ENCODE data around the gene COG7. TPM values are rescaled to one million over a fixed set of nuclear protein-coding genes. Genes with fewer than 3 reads are reported as not detected.

COG7 gene
- total RNA-seq, 1 experiment from 2014 or later = 22.1 TPM

- no peaks in the 10 kb centered on the region for H3K27me3 ChIP-seq (ENCODE audit: insufficient read depth, low read length)
- ATAC-seq (no peak), DNase-seq (ENCODE audit: low read depth, low spot score) (no peak)
- H3K4me2 ChIP-seq (ENCODE audit: low read length) = no peak overlapping the region
- H4K20me1 ChIP-seq (ENCODE audit: insufficient read depth) = no peaks in the 10 kb centered on the region
- H3K36me3 ChIP-seq (ENCODE audit: control insufficient read depth in 1 of 2, insufficient read depth in 2 of 2, low read length in 2 of 2) = peaks cover 43 to 65% of the 10 kb centered on the region in 2 experiments
- no peak overlapping the region for H3K27ac ChIP-seq (ENCODE audit: low read depth, low read length)
- POLR2A ChIA-PET = no interaction called here
- no peak overlapping the region for H2AFZ ChIP-seq (ENCODE audit: low read depth, low read length, poor library complexity, severe bottlenecking)
- no peak overlapping the region for H3K4me3 ChIP-seq (replicated peaks in 1 of 2; ENCODE audit: low read depth in 1 of 2, low read length in 2 of 2)
- H3K9ac ChIP-seq (ENCODE audit: low read length) = no peak overlapping the region
- no peak for TF ChIP-seq ZBTB33 (IDR thresholded peaks at IDR 0.05; ENCODE audit: extremely low read depth, insufficient replicate concordance, low read length)
- TF ChIP-seq SP1 (IDR thresholded peaks at IDR 0.05; ENCODE audit: low read depth) = no peak
- TF ChIP-seq FOSL1 (IDR thresholded peaks at IDR 0.05; ENCODE audit: low read depth) = no peak
- TF ChIP-seq TCF7L2 (IDR thresholded peaks at IDR 0.05; ENCODE audit: borderline replicate concordance, extremely low read depth, insufficient read depth, insufficient read length) = no peak
- TF ChIP-seq EGR1 (IDR thresholded peaks at IDR 0.05; ENCODE audit: low read depth) = no peak
- TF ChIP-seq POLR2AphosphoS5 (IDR thresholded peaks at IDR 0.05; ENCODE audit: low read depth, low read length) = no peak
- TF ChIP-seq ATF3 (IDR thresholded peaks at IDR 0.05) = no peak
- intact Hi-C loops (cut with micrococcal nuclease) = loop anchor here (10.0 kb wide), 1 partner anchor 59 kb away; no protein-coding TSS in a partner anchor
- RAD21 ChIA-PET (ENCODE audit: low non-redundant PET in 1 of 2, low total read pairs in 2 of 2, uncharacterized antibody in 2 of 2, unreplicated experiment in 2 of 2) = no interaction called here
- H3K4me1 ChIP-seq (ENCODE audit: control insufficient read depth in 1 of 2, insufficient read depth in 2 of 2, low read length in 2 of 2) = peaks cover 0 to 3% of the 10 kb centered on the region in 2 experiments; a peak in 1 of 4 replicates
- no peaks in the 10 kb centered on the region for H3K9me2 ChIP-seq (ENCODE audit: insufficient read depth)
- H3K9me3 ChIP-seq (ENCODE audit: control insufficient read depth in 1 of 2, insufficient read depth in 1 of 2, low read depth in 1 of 2, low read length in 2 of 2) = no peaks in the 10 kb centered on the region
- no TSS peak for BruUV-seq (replicated peaks)
- H3K79me2 ChIP-seq (ENCODE audit: insufficient read depth, low read length) = no peaks in the 10 kb centered on the region
- CTCF ChIA-PET = no interaction called here
Observed at GRCh38 chr16:23476289-23476688, 23.3 kb upstream of the COG7 start.

DNA sequence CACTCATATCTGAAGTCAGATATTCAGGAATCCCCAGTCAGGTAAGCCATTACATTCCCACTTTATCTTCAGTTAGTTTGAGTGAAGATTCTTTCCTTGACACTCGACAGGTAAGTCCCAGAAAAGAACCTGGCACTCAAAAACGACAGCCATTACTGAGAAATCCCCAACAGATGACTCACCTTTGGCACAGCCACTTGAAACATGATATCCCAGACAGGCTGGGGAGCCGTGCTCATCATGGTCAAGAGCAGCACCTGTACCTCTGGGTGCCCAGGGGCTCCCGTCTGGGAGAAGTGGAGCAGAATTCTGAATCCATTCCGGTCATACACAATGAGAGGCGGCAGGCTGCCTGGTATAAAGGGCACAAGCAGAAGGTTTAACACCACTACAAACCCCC is 16.8 kb upstream of the COG7 start:
- DNase-seq (ENCODE audit: low read depth, low spot score) = peak; percentile 33
- H3K79me2 ChIP-seq (ENCODE audit: insufficient read depth, low read length) = no peaks in the 10 kb centered on the region
- intact Hi-C loops (cut with micrococcal nuclease) = loop anchor here (10.0 kb wide), 1 partner anchor 65 kb away; no protein-coding TSS in a partner anchor
- H4K20me1 ChIP-seq (ENCODE audit: insufficient read depth) = no peaks in the 10 kb centered on the region
- H3K9ac ChIP-seq (ENCODE audit: low read length) = no peak overlapping the region
- peaks cover 39 to 44% of the 10 kb centered on the region in 2 experiments; a peak in 3 of 4 replicates for H3K36me3 ChIP-seq (ENCODE audit: control insufficient read depth in 1 of 2, insufficient read depth in 2 of 2, low read length in 2 of 2)
- no peaks in the 10 kb centered on the region for H3K27me3 ChIP-seq (ENCODE audit: insufficient read depth, low read length)
- no peaks in the 10 kb centered on the region for H3K9me2 ChIP-seq (ENCODE audit: insufficient read depth)
- H3K4me3 ChIP-seq (replicated peaks in 1 of 2; ENCODE audit: low read depth in 1 of 2, low read length in 2 of 2) = no peak overlapping the region
- ChIA-PET RAD21 (ENCODE audit: low non-redundant PET in 1 of 2, low total read pairs in 2 of 2, uncharacterized antibody in 2 of 2, unreplicated experiment in 2 of 2) (no interaction called here), CTCF (no interaction called here), POLR2A (no interaction called here)
- peak overlapping the region; percentile 36; the same call in 1 of the 2 replicates for H3K27ac ChIP-seq (ENCODE audit: low read depth, low read length)
- peaks cover 14 to 21% of the 10 kb centered on the region in 2 experiments for H3K4me1 ChIP-seq (ENCODE audit: control insufficient read depth in 1 of 2, insufficient read depth in 2 of 2, low read length in 2 of 2)
- H3K4me2 ChIP-seq (ENCODE audit: low read length) = peak overlapping the region; percentile 45
- no peak overlapping the region for H2AFZ ChIP-seq (ENCODE audit: low read depth, low read length, poor library complexity, severe bottlenecking)
- H3K9me3 ChIP-seq (ENCODE audit: control insufficient read depth in 1 of 2, insufficient read depth in 1 of 2, low read depth in 1 of 2, low read length in 2 of 2) = no peaks in the 10 kb centered on the region
- ATAC-seq = peak; percentile 95
- no TSS peak for BruUV-seq (replicated peaks)
- TF ChIP-seq SIN3A (IDR thresholded peaks at IDR 0.05; ENCODE audit: low read depth) (no peak), JUND (IDR thresholded peaks at IDR 0.05) (peak; percentile 55), FOSL1 (IDR thresholded peaks at IDR 0.05; ENCODE audit: low read depth) (peak; percentile 80), ELF1 (IDR thresholded peaks at IDR 0.05; ENCODE audit: borderline replicate concordance, low read depth) (no peak), CEBPB (IDR thresholded peaks at IDR 0.05; ENCODE audit: low read depth) (no peak), EZH2phosphoT487 (IDR thresholded peaks at IDR 0.05; ENCODE audit: borderline replicate concordance) (no peak), CBX3 (IDR thresholded peaks at IDR 0.05; ENCODE audit: low read depth) (no peak), MAX (IDR thresholded peaks at IDR 0.05) (no peak), ATF3 (IDR thresholded peaks at IDR 0.05) (no peak), ZBTB33 (IDR thresholded peaks at IDR 0.05; ENCODE audit: extremely low read depth, insufficient replicate concordance, low read length) (no peak)

All from HCT116 (cell line).